Lower leg skin (tissue), 4 donors: Measurements from ENCODE around the gene PIGR. TPM values are rescaled to one million over a fixed set of nuclear protein-coding genes. Genes with fewer than 3 reads are reported as not detected.

Source experiments
- DNase-seq, 2 donors: peaks; one replicate each; pipeline ENCODE4 v3.0.0-alpha.2; 2019; ENCODE audit warnings: low spot score in 2 of 2
- H3K4me3 ChIP-seq: fragments of 200-600 bp; sonication (generic); 2 replicates; pipeline ENCODE4 v1.5.1; 2017; ENCODE audit warnings: mild to moderate bottlenecking, low read depth; ENCODE audit not compliant: poor library complexity, severe bottlenecking
- POLR2A ChIP-seq, 2 donors: fragments of 450-650 bp; IDR thresholded peaks; one replicate each; pipeline ENCODE4 v1.6.1; 2016 to 2017; ENCODE audit warnings: antibody characterized with exemption in 2 of 2, mild to moderate bottlenecking in 1 of 2, moderate library complexity in 1 of 2
- WGBS, 2 donors: methylation state at CpG; one replicate each; pipeline ENCODE4 v1.1.5; 2018; 5-methylcytosine and 5-hydroxymethylcytosine counted together
- intact Hi-C: fragments of 100-400 bp; cut with DNase I; formaldehyde crosslinking; loops from one replicate; pipeline ENCODE4 v1.15.0; 2023; ENCODE audit warnings: low total_unique reads
- total RNA-seq, 4 donors: library from RNA; depleted of rRNA; stranded (reverse); fragments of >200 nt; gene quantifications; one replicate each; pipeline ENCODE4 v1.1.0, GENCODE V29; 2016
- TF ChIP-seq, protein P1 (sequence below), 3 donors: fragments of 450-650 bp; IDR thresholded peaks; one replicate each; pipeline ENCODE4 v1.5.1; 2016; ENCODE audit warnings: antibody characterized with exemption in 3 of 3, mild to moderate bottlenecking in 3 of 3, moderate library complexity in 2 of 3

PIGR gene, protein sequence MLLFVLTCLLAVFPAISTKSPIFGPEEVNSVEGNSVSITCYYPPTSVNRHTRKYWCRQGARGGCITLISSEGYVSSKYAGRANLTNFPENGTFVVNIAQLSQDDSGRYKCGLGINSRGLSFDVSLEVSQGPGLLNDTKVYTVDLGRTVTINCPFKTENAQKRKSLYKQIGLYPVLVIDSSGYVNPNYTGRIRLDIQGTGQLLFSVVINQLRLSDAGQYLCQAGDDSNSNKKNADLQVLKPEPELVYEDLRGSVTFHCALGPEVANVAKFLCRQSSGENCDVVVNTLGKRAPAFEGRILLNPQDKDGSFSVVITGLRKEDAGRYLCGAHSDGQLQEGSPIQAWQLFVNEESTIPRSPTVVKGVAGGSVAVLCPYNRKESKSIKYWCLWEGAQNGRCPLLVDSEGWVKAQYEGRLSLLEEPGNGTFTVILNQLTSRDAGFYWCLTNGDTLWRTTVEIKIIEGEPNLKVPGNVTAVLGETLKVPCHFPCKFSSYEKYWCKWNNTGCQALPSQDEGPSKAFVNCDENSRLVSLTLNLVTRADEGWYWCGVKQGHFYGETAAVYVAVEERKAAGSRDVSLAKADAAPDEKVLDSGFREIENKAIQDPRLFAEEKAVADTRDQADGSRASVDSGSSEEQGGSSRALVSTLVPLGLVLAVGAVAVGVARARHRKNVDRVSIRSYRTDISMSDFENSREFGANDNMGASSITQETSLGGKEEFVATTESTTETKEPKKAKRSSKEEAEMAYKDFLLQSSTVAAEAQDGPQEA
- total RNA-seq: 1 to 10 TPM in 2 of 4 donors, under 1 TPM in 1, not detected in 1; 0.55 to 4.7 (median 2.0) TPM

DNA sequence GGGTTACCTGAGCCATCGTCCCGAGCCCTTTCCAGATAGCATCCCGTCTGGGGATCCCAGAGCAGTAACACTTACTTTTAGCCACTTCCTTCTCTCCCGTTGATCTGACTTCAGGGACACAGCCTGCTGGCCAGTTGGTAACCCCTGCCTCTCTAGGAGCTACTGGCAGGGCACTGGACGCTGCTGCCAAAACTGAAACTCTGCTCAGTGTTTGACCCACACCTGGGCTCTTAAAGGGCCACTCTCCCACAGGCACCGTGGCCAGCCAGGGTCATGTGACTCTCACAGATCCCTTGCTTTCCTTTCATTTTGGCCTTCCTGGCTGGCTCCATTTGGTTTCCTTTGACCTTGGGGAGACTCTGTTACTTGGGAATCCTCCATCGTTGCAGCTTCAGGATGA lies at the start of gene PIGR:
Gene PIGR, minus strand, starts transcription at position 206 of the 400 bp plus-strand sequence. CDS start 5,935 bp downstream, outside the sequence.
- no peak for TF ChIP-seq POLR2A (IDR thresholded peaks at IDR 0.05)
- TF ChIP-seq, protein P1, sequence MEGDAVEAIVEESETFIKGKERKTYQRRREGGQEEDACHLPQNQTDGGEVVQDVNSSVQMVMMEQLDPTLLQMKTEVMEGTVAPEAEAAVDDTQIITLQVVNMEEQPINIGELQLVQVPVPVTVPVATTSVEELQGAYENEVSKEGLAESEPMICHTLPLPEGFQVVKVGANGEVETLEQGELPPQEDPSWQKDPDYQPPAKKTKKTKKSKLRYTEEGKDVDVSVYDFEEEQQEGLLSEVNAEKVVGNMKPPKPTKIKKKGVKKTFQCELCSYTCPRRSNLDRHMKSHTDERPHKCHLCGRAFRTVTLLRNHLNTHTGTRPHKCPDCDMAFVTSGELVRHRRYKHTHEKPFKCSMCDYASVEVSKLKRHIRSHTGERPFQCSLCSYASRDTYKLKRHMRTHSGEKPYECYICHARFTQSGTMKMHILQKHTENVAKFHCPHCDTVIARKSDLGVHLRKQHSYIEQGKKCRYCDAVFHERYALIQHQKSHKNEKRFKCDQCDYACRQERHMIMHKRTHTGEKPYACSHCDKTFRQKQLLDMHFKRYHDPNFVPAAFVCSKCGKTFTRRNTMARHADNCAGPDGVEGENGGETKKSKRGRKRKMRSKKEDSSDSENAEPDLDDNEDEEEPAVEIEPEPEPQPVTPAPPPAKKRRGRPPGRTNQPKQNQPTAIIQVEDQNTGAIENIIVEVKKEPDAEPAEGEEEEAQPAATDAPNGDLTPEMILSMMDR (IDR thresholded peaks at IDR 0.05): no peak
- 72 to 88% methylated on average over 7 of the region's 7 CpGs for WGBS, 2 donors
- H3K4me3 ChIP-seq: no peak within 1 kb of the TSS
- DNase-seq: no peak
- intact Hi-C loops: no loop called here

DNA sequence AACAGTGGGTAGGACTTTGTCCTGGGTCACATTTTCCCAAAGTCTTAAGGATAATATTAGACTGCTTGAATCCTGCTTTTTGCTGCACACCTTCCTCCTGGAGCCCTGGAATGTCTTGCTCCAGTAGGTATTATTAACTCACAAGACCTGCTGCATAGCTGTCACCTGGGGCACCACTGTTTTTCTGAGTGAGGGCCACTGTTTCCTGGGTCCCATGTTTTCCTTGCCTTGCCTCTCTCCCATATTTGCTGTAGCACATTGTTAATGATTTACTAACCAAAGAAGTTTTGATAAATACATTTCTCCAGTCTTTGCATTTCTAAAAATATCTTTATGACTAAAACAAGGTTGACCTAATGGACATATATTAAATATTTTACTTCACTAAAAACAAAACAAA lies 46.5 kb upstream of the PIGR start:
- H3K4me3 ChIP-seq: no peak overlapping the region
- TF ChIP-seq, protein P1 (IDR thresholded peaks at IDR 0.05): no peak
- no peak for TF ChIP-seq POLR2A (IDR thresholded peaks at IDR 0.05)
- intact Hi-C loops: no loop called here
- DNase-seq: no peak

DNA sequence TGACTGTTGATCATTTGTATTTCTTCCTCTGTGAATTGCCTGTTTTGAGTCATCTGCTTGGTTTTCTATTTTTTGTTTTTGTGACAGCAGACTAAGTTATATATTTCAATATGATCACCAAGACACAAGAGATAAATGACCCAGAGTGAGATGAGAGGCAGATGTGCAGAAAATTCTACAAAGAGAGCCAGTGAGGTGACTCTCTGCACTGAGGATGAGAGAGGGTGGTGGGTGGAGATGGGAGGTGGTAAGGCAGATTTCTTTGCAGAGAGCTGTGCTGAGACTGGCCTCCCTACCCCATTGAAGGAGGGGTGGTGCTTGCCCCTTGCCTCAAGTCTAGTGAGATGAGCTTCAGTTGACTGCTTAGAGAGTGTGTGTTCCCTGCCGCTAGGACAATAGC lies 41.6 kb upstream of the PIGR start:
- H3K4me3 ChIP-seq: no peak overlapping the region
- TF ChIP-seq, protein P1 (IDR thresholded peaks at IDR 0.05): no peak
- no peak for TF ChIP-seq POLR2A (IDR thresholded peaks at IDR 0.05)
- 92 to 100% methylated on average over 1 of the region's 1 CpG for WGBS, 2 donors
- no peak for DNase-seq
- intact Hi-C loops: no loop called here

DNA sequence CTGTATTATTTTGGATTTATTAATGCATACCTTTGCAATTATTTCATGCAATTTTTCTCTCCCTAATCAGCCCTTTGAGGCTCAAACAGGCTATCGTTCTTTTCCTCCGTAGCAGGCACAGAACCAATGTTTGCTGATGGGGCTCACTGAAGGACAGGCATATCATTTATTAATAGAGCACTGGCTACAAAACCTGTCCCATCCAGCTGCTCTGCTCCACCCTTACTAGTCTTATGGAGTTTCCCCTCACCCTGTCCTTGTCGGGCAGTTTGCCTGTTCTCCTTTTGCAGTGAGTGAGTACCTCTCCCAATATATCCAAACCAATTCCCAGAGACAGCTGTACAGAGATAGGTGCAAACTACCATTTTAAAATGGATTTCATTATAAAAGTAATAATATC lies 40.6 kb upstream of the PIGR start:
- TF ChIP-seq, protein P1 (IDR thresholded peaks at IDR 0.05): no peak
- TF ChIP-seq POLR2A (IDR thresholded peaks at IDR 0.05): no peak
- WGBS, 2 donors: 44 to 64% methylated on average over 3 of the region's 3 CpGs
- no peak for DNase-seq

DNA sequence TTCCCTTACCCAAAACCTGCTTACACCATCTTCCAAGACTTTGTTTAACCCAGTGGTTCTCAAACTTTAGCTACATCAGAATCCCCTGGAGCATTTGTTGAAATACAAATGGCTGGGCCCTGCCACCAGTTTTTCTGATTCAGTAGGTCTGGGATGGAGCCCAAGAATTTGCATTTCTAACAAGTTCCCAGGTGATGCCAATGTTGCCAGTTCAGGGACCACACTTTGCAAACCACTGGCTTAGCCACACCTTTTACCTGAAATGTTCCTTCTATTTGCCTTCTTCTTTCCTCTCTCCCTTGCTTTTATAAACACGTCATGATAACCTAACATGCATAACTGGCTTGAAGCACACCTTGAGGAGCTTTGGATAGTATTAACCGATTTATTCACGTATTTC lies 40.1 kb upstream of the PIGR start:
- TF ChIP-seq POLR2A (IDR thresholded peaks at IDR 0.05): no peak
- WGBS, 2 donors: 72 to 74% methylated on average over 3 of the region's 3 CpGs
- no peak overlapping the region for H3K4me3 ChIP-seq
- DNase-seq: no peak
- intact Hi-C loops: no loop called here

More for the DNA sequence above, 40.6 kb upstream of the PIGR start:
- no peak overlapping the region for H3K4me3 ChIP-seq
- intact Hi-C loops: no loop called here

DNA sequence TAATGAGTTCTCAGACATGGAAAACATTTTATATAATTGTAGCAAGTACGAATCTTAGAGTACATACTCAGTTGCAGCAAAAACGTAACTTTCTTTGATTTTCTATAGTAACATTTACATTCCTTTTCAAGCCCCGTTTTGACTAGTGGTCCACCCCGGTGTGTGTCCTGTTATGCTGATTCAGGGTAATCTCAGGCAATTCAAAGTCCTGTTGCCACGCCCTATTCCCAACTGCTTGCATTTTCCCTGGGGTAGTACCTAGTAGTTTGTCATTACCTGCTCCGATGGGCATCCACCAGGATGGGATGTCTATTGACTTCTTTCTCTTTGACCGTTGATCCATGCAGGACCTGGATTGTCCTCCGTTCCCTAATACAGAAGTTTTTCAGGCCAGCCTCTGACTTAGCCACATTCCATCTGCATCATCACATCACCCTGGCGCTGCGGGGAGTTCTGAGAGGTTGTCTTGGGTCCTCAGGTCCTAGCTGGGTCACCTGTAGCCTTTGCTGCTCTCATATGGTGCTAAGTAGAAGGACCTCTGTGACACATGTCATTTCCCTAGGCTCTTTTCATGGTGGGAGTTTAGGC lies 39.0 kb upstream of the PIGR start:
- intact Hi-C loops: no loop called here
- H3K4me3 ChIP-seq: no peak overlapping the region
- no peak for TF ChIP-seq POLR2A (IDR thresholded peaks at IDR 0.05)
- TF ChIP-seq, protein P1 (IDR thresholded peaks at IDR 0.05): no peak
- 70 to 76% methylated on average over 10 of the region's 10 CpGs for WGBS, 2 donors
- no peak for DNase-seq
